ENCODE data around the gene RNF207.

RNF207 gene

GRCh38 chr1:6178751-6179563, 27.0 kb upstream of the RNF207 start:
- ChIA-PET POLR2A (ENCODE audit: low non-redundant PET) (no interaction called here), CTCF (interaction anchor here (0.7 kb wide), 1 partner anchor 77 kb away, joined by 3 read pairs; no protein-coding TSS in a partner anchor)
- DNase-seq (ENCODE audit: low spot score): no peak
- no peak for TF ChIP-seq CTCF (conservative IDR thresholded peaks at IDR 0.05; ENCODE audit: low read depth)
- no peak overlapping the region for H3K27ac ChIP-seq

- DNase-seq (ENCODE audit: low spot score): no peak
- CTCF ChIA-PET: no interaction called here
- no peak for TF ChIP-seq CTCF (conservative IDR thresholded peaks at IDR 0.05; ENCODE audit: low read depth)
- POLR2A ChIA-PET (ENCODE audit: low non-redundant PET): no interaction called here
- H3K27ac ChIP-seq: no peak overlapping the region
Observed at GRCh38 chr1:6179564-6180175, 26.2 kb upstream of the RNF207 start.

- no peak within 1 kb of the TSS for H3K27ac ChIP-seq
- TF ChIP-seq CTCF (conservative IDR thresholded peaks at IDR 0.05; ENCODE audit: low read depth): no peak
- no peak for DNase-seq (ENCODE audit: low spot score)
- ChIA-PET CTCF (no interaction called here), POLR2A (ENCODE audit: low non-redundant PET) (no interaction called here)
Observed at GRCh38 chr1:6180268-6180706, 25.6 kb upstream of the RNF207 start, which contains the start of gene CHD5. TSS of gene CHD5 (minus strand) at chr1:6180321. CDS start at chr1:6180023, 298 bp downstream.

- CTCF ChIA-PET: no interaction called here
- no peak for DNase-seq (ENCODE audit: low spot score)
- no peak overlapping the region for H3K27ac ChIP-seq
- POLR2A ChIA-PET (ENCODE audit: low non-redundant PET): no interaction called here
- no peak for TF ChIP-seq CTCF (conservative IDR thresholded peaks at IDR 0.05; ENCODE audit: low read depth)
Observed at GRCh38 chr1:6180707-6181311, 25.1 kb upstream of the RNF207 start.

- CTCF ChIA-PET: interaction anchor here (0.6 kb wide), 1 partner anchor 23 kb away, joined by 3 read pairs; no protein-coding TSS in a partner anchor
- H3K27ac ChIP-seq: no peak overlapping the region
- no peak for DNase-seq (ENCODE audit: low spot score)
- POLR2A ChIA-PET (ENCODE audit: low non-redundant PET): no interaction called here
- no peak for TF ChIP-seq CTCF (conservative IDR thresholded peaks at IDR 0.05; ENCODE audit: low read depth)
Observed at GRCh38 chr1:6181347-6181770, 24.6 kb upstream of the RNF207 start.

GRCh38 chr1:6183520-6183989, 22.4 kb upstream of the RNF207 start:
- CTCF ChIA-PET: interaction anchor here (0.6 to 1.3 kb wide), 4 partner anchors 21 to 175 kb away, joined by 3 to 5 read pairs (median 4); no protein-coding TSS in a partner anchor
- no peak for DNase-seq (ENCODE audit: low spot score)
- no peak overlapping the region; the same call in 1 of the 2 replicates for H3K27ac ChIP-seq
- TF ChIP-seq CTCF (conservative IDR thresholded peaks at IDR 0.05; ENCODE audit: low read depth): no peak
- POLR2A ChIA-PET (ENCODE audit: low non-redundant PET): no interaction called here

Measured in RWPE1 (cell line).